HG03457 (cell line): ENCODE data around the gene CAPN15.
"Not testable (repeated sequence)": the region's sequence is repeated elsewhere in the genome, so short reads cannot be mapped to it uniquely, and the experiment has no call there.

Source experiments
- ATAC-seq: cut with Tn5 transposase; IDR thresholded peaks from one replicate; pipeline ENCODE4 v1.9.1; 2021; ENCODE audit warnings: moderate number of reproducible peaks; ENCODE audit not compliant: unreplicated experiment

Gene CAPN15

GRCh38 chr16:589658-590187, 62.2 kb downstream of the CAPN15 start, which contains the start of gene RAB40C:
RAB40C (plus strand) TSS chr16:590066; CDS start chr16:590292, 226 bp downstream.
- ATAC-seq = peak; percentile 56

- no peak for ATAC-seq
Observed at GRCh38 chr16:590188-590814, 62.8 kb downstream of the CAPN15 start.

- no peak for ATAC-seq
Observed at GRCh38 chr16:590815-591200, 63.3 kb downstream of the CAPN15 start.

GRCh38 chr16:591231-591630, 63.7 kb downstream of the CAPN15 start:
- no peak for ATAC-seq

- ATAC-seq = no peak
Observed at GRCh38 chr16:591892-592517, 64.5 kb downstream of the CAPN15 start.

GRCh38 chr16:592518-593306, 65.2 kb downstream of the CAPN15 start:
- no peak for ATAC-seq

GRCh38 chr16:593406-593805, 65.9 kb downstream of the CAPN15 start:
- ATAC-seq = no peak

GRCh38 chr16:593807-594206, 66.3 kb downstream of the CAPN15 start:
- ATAC-seq = no peak

- no peak for ATAC-seq
Observed at GRCh38 chr16:595094-595528, 67.6 kb downstream of the CAPN15 start.

- ATAC-seq = no peak
Observed at GRCh38 chr16:595942-596735, 68.6 kb downstream of the CAPN15 start.

- ATAC-seq = no peak
Observed at GRCh38 chr16:596736-597060, 69.2 kb downstream of the CAPN15 start.

- ATAC-seq = not testable (repeated sequence)
Observed at GRCh38 chr16:597655-598054, 70.1 kb downstream of the CAPN15 start.

- no peak for ATAC-seq
Observed at GRCh38 chr16:598823-599739, 71.6 kb downstream of the CAPN15 start.

GRCh38 chr16:600781-601180, 73.3 kb downstream of the CAPN15 start:
- ATAC-seq = no peak

GRCh38 chr16:603933-604332, 76.4 kb downstream of the CAPN15 start:
- ATAC-seq = no peak
